Liver (tissue), 3 donors: ENCODE results near the gene SDK2.

ENCODE experiments used
- EGR1 ChIP-seq, 2 donors: IDR thresholded peaks; 2 replicates each; pipeline ENCODE4 v1.6.1; 2016 to 2018; ENCODE audit warnings: antibody characterized with exemption in 2 of 2, low read depth in 2 of 2
- JUND ChIP-seq, 2 donors: IDR thresholded peaks; 2 replicates each; pipeline ENCODE4 v1.6.1; 2016; ENCODE audit warnings: antibody characterized with exemption in 2 of 2
- RAD21 ChIP-seq, 2 donors: IDR thresholded peaks; 2 replicates each; pipeline ENCODE4 v1.6.1; 2016; ENCODE audit warnings: antibody characterized with exemption in 2 of 2, mild to moderate bottlenecking in 2 of 2
- REST ChIP-seq: IDR thresholded peaks from 2 replicates; pipeline ENCODE4 v1.6.1; 2016; ENCODE audit warnings: antibody characterized with exemption, mild to moderate bottlenecking
- RXRA ChIP-seq, 2 donors: IDR thresholded peaks; 2 replicates each; pipeline ENCODE4 v1.6.1; 2017 to 2018; ENCODE audit warnings: antibody characterized with exemption in 2 of 2, mild to moderate bottlenecking in 1 of 2
- SP1 ChIP-seq: IDR thresholded peaks from 2 replicates; pipeline ENCODE4 v1.6.1; 2018; ENCODE audit warnings: antibody characterized with exemption, mild to moderate bottlenecking
- TAF1 ChIP-seq: conservative IDR thresholded peaks from 2 replicates; pipeline ENCODE4 v1.6.1; 2016; ENCODE audit warnings: antibody characterized with exemption, mild to moderate bottlenecking
- YY1 ChIP-seq: IDR thresholded peaks from 2 replicates; pipeline ENCODE4 v1.6.1; 2016; ENCODE audit warnings: antibody characterized with exemption, mild to moderate bottlenecking
- TF ChIP-seq, protein P1 (sequence below): fragments of 150-350 bp; IDR thresholded peaks from 2 replicates; pipeline ENCODE4 v1.5.1; 2017; ENCODE audit warnings: improper control_type of control experiment, low read depth, low read length; ENCODE audit not compliant: missing input control
- TF ChIP-seq, protein P2 (sequence below): IDR thresholded peaks from 2 replicates; pipeline ENCODE4 v1.6.1; 2016; ENCODE audit warnings: antibody characterized with exemption
- donor health status: healthy.
- donor health status: healthy.

- TF ChIP-seq EGR1 (IDR thresholded peaks at IDR 0.05; ENCODE audit: low read depth in 2 of 2), result no peak
- TF ChIP-seq RAD21 (IDR thresholded peaks at IDR 0.05), result peak in 1 of 2 donors; percentile 45
- TF ChIP-seq RXRA (IDR thresholded peaks at IDR 0.05), result no peak
- TF ChIP-seq, protein P1, sequence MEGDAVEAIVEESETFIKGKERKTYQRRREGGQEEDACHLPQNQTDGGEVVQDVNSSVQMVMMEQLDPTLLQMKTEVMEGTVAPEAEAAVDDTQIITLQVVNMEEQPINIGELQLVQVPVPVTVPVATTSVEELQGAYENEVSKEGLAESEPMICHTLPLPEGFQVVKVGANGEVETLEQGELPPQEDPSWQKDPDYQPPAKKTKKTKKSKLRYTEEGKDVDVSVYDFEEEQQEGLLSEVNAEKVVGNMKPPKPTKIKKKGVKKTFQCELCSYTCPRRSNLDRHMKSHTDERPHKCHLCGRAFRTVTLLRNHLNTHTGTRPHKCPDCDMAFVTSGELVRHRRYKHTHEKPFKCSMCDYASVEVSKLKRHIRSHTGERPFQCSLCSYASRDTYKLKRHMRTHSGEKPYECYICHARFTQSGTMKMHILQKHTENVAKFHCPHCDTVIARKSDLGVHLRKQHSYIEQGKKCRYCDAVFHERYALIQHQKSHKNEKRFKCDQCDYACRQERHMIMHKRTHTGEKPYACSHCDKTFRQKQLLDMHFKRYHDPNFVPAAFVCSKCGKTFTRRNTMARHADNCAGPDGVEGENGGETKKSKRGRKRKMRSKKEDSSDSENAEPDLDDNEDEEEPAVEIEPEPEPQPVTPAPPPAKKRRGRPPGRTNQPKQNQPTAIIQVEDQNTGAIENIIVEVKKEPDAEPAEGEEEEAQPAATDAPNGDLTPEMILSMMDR, result no peak
- TF ChIP-seq SP1, result peak; percentile 70
- TF ChIP-seq YY1, result no peak
- TF ChIP-seq, protein P2, sequence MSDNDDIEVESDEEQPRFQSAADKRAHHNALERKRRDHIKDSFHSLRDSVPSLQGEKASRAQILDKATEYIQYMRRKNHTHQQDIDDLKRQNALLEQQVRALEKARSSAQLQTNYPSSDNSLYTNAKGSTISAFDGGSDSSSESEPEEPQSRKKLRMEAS, result no peak
- TF ChIP-seq REST, result no peak
- TF ChIP-seq TAF1, result no peak
- TF ChIP-seq JUND (IDR thresholded peaks at IDR 0.05), result no peak
These were observed 278.2 kb downstream of the SDK2 start for GRCh38 chr17:73365906-73366623.
